Fibroblast of upper back skin (primary cell): Measurements from ENCODE around the gene TRPV5.

Experiments
- DNase-seq: peaks from one replicate; pipeline ENCODE4 v3.0.0-alpha.2; 2013

Gene TRPV5

DNA sequence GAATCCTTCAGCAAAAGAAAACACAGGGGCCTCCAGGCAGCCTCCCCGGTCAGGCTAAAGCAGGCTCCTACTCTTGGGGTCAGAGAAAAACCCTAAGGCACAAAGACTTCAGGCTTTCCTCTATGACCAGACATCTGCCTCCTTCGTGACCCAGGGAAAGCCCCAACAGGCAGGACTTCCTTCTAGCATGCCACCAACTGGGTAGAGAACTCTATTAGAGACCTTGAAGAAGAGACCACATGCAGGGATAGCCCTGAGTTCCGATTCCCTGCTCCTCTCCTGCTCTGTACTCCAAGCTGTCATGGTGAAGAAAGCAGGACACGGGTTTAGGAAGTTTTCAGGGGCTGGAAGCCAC, 49.3 kb downstream of the TRPV5 start:
- DNase-seq, result no peak

- DNase-seq, result no peak
These were observed 49.8 kb downstream of the TRPV5 start for GRCh38 chr7:142883571-142884285.

DNA sequence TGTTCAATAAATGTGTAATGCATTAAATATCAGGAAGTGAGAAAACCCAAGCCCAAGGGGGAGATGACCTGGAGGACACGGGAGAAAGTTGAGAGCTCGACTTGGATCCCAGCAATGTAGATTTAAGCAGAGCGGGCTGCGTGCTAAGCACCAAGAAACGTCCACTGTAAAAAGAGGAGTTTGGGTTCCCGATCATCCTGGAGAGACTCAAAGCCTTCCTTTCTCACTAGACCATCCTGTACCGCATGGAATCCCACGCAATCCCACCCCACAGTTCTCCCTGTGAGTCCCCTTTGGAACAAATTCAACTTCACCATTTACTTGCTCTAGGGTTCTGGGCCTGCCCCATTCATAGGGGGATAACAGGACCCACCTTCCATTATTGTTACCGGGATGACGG, 50.4 kb downstream of the TRPV5 start:
- DNase-seq, result no peak

DNA sequence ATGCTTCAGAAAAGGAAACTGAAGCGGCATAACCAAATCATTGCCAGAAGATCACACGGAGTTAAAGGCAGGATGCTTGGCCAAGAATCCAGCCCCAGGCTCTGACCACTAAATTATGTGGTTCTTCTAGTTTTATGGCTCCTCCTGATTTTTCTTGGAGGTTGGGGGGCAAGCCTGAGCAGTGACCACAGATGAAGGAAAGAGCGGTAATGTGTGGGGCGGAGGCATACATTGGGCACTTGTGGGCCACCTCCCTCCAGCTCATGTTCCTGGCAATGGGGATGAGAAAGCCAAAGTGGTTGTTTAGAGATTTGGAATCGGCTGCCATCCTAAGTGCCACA, 51.2 kb downstream of the TRPV5 start:
- DNase-seq, result no peak

DNA sequence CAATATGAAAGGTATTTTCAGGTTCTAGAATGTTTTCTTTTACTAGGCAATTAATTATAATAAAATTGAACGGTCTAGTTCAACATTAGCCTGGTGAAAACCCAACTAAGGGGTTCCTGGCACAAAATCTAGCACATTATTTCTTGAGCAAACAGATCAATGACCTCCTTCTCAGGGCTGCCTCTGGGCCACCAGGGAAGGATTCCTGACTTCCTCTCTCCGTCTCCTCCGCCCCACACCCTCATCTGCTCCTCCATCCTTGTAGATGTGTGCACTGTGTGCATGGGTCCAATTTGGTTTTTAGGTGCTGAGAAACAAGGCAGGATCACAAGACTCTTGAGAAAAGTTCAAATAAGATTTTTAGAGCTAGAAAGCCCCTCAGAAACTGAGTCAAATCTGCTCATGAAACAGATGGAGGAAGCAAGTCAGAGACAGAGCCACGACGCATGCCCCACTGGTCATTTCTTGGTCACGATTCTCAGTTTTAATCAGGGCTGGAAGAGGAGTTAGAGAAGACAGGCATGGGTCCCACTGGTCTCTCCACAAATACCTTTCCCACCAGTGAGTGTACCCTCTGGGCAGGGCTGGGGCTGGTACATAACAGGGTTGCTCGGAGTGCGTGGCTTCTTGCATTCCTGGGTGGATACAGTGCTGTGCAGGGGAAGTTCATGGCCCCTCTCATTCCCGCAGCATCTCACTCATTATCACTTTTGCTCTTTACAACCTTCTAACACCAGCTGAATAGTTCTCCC, 51.8 kb downstream of the TRPV5 start:
- DNase-seq, result no peak

DNA sequence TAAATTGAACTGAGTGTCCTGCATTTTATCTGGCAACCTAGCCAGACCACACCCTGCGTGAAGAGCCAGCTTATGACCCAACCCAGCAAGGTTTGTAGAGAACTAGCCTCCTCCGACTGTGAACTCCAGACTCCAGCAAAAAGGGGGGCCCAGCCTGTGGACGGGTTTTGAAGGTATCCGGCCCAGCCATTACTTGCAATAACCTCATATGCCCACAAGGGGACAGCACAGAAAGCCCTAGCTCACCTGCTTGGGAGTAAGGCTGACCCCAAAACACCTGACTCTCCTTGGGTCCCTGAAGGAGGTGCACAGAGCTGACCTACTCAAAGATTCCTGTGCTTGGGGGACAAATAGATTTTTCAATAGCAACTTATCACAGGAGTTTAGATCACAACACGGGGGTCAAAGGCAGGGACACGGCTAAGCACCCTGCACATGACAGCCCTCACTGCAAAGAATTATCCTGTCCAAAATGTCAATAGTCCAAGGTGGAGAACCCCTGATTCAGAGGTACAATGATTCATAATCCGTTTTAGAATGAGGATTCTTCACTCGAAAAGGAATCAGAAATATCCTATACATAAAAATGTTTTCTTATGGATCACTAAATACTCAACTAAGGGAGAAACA, 52.6 kb downstream of the TRPV5 start:
- DNase-seq, result no peak

DNA sequence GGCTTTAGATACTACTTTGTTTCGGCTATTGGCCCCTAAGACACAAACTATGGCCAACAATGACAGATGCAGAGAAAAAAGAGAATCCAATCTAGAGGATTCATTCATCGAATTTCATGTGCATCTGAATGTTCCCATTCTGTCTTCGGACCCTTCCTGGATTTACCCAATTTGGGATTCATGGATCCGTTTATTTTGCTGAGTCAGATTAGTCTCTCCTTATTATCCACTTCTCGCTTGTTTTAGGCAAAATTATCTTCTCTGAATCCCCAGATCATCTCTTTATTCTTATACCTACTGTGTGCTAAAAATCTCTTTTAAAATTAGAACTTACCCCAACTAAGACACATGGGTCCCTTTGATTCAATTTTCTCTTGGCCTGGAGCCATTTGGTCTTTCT, 54.5 kb downstream of the TRPV5 start:
- DNase-seq, result no peak

DNA sequence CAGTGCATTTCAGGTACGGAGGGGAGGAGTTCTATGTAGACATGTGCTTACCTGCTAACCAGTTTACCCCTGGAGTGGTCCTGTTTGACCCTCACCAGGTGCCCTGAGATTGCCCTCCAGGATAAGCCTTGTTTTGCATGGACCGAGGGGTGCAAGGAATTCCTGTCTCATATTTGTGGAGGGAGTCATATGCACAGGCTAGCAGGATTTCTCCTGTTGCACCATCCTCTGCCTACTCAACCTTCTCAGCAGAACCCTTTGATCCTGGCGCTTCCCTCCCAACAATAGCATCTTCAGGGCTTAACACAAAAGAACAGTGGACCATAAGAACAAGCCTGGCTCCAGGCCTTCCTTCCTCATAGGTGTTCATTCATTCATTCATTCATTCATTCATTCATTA, 55.2 kb downstream of the TRPV5 start:
- DNase-seq, result no peak

DNA sequence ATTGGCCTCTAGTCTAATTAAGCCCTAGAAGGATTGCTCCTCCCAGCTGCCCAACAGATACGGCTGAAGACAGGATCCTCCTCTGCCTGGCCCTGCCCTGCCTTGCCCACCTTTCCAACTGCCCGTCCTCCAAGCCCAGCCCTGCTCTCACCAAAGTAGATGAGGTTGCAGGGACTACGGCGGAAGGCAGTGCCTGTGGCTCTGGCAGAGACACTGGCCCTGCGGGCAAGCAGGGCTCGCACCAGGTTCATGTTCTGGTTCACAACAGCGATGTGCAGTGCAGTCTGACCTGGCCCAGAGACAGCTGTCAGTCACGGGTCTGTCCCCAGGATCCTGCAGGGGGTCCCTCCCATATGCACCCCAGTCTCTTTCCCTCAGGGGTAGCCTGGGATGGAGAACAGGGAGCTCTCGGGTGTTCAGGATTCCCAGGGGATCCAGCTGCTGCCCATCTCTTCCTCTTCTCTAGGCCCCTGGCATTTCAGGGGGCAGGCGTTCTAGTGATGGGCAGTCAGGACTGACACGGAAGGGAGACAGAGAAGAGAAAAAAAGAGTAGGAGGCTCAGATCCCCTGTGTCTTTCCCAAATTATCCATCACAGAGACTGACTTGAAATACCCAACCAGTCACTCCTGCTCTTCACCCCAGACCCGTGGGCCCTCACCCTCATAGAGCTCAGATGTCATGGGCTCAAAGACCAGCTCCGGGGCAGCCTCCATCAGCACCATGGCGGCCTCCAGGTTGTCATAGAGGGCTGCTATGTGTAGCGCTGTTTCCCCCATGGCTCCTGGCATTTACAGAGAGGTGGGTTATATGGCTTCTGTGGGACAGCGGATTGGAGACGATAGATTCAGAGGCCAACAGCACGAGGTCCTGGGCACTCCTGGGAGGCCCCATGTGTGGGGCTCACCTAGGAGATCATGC, 56.3 kb downstream of the TRPV5 start:
- DNase-seq, result no peak

- DNase-seq, result no peak
These were observed 57.1 kb downstream of the TRPV5 start for GRCh38 chr7:142876236-142876960.

DNA sequence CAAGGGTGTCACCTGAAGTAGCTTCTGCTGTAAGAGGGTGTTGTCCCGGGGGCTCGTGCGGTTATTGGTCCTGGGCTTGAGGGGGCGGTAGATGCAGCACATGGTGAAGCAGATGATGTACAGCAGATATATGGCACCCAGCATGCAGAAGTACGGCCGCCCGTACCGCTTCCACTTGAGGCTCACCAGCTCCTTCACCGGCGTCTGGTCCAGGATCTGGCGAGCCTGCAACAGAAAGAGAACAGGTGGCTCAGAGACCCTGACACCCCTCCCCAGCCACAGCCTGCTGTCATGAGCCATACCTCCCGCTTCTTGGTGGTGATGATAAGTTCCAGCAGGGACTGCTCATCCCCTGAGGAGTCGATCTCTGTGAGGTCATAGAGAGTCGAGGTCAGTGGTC, 58.1 kb downstream of the TRPV5 start:
- DNase-seq, result no peak

DNA sequence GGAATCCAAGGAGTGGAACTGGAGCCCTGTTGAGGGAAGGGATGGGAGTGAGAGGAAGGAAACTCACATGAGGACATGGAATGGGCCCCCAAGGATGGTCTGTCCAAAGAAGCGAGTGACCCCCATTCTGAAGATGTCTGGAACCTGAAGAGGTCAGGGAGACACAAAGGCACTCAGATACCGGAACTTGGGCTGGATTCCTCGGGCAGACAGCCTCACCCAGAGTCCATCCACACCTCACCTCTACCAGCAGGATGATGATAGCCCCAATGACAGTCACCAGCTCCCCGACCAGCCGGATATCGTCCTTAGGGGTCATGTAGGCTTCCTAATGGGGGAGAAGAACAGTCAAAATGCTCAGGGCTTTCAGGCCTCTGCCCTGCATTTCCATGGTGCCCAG, 58.7 kb downstream of the TRPV5 start:
- no peak for DNase-seq

- no peak for DNase-seq
These were observed 59.1 kb downstream of the TRPV5 start for GRCh38 chr7:142874409-142874808.

DNA sequence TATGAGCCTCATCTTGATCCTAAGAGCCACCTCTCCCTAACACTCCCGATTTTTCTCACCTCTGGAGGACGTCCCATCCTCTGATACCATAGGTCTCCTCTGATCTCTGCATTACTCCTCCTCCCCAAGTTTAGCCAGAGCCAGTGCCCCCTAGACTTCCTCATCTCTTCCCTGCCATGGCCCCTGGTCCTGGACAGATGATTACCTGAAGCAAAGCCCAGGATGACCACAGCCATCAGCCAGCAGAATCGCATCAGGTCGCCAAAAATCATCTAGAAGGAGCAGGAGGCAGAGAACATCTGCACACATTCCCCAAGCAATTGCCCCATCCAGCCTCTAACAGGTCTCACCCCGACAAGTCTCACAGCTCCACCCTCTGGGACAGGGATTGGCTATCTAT, 59.7 kb downstream of the TRPV5 start:
- DNase-seq, result no peak

GRCh38 chr7:142873281-142873784, 60.2 kb downstream of the TRPV5 start:
- no peak for DNase-seq

- no peak for DNase-seq
These were observed 61.4 kb downstream of the TRPV5 start for GRCh38 chr7:142872106-142872675.

DNA sequence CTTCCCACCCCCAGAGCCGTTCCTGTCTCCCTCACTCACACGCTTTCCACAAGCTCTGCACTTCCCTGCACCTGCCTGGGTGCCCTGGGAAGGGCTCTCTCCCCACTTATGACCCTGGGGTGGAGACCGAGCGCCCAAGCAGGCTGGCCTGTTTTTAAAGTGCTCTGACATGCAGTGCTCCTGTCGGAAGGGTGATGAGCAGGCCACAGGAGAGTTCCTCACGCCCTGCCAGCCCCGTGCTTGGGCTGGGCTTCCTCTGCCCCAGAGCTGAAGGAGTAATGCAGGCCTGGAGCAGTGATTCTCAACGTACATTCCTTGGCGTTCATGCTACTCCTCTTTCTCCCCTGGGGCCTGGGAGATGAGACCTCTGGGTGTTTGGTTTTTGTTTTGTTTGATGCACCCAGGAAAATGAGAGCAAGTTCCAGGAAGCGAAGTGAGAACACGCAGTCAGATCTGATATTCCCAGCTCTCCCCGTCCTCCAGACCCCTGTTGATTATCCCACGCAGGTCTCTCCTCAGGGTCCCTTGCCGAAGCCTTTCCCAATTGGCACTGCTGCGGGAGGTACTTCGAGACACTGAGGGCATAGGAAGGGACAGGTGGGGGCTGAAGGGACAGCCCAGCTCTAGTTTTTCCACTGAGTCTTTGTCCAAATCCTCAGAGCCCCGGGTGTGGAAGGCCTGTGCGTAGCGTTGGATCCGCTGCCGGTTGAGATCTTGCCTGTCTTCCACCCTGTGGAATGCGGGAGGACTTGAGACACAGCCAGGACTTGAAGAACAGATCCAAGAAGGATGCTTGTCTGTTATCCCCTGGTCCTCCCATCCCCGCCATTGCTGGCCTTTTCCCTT, 62.1 kb downstream of the TRPV5 start:
- no peak for DNase-seq

DNA sequence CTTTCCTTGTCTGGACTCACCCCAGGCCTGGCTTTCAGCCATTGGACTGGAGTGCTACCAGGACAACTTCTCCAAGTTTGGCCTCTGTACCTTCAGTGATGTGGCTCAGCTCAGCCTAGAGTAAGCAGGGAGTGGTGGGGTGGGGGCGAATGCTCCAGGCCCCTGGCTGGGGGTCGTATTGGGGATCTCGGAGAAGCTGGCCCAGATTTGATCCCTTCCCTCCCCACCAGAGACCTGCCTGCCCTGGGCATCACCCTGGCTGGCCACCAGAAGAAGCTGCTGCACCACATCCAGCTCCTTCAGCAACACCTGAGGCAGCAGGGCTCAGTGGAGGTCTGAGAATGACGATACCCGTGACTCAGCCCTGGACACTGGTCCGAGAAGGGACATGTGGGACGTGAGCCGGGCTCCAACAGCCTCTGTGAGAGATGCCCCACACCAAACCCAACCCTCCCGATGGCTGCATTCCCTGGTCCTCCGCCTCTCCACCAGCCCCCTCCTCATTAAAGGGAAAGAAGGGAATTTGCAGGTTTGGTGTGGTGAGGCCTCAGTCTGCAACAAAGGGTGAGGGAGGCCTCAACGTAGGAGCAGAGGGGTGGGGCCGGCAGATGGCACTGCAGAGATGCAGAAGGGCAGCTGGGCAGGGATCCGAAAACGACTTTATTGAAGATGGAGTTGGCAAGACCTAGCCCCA, 62.8 kb downstream of the TRPV5 start:
- no peak for DNase-seq

- DNase-seq, result no peak
These were observed 63.4 kb downstream of the TRPV5 start for GRCh38 chr7:142870147-142870559.

GRCh38 chr7:142869434-142869833, 64.1 kb downstream of the TRPV5 start:
- DNase-seq, result no peak
